Measurements from ENCODE around the gene CDC27. TPM values are rescaled to one million over a fixed set of nuclear protein-coding genes. Genes with fewer than 3 reads are reported as not detected.
A peak's percentile ranks its signal among the peaks of the same experiment; 100 is the strongest.

The CDC27 gene
- total RNA-seq, 1 donor from 2014 or later: 72.1 TPM

DNA sequence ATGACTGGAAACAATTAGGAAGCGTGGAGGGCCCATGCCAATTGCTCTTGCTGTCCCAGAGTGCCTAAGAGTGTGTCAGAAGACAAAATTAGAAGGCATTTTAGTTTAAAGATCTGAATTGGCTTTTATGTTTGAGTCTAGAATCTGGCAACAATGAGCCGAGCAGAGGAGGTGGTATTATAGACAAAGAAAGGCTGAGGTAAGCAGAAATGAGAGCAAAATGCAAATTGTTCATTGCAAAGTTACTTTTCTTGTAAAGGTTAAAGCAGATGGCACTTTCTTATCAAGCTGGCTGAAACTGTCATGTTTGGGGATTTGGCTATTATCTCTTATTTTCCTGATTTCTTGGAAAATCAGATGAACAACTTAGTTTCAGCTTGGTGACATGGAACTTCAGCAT, 23.4 kb upstream of the CDC27 start:
- H3K4me1 ChIP-seq: no peaks in the 10 kb centered on the region
- H3K9me3 ChIP-seq: no peaks in the 10 kb centered on the region
- intact Hi-C loops (cut with DNase I): no loop called here
- H3K27ac ChIP-seq: no peak overlapping the region
- H3K27me3 ChIP-seq: no peaks in the 10 kb centered on the region
- TF ChIP-seq, protein P1, sequence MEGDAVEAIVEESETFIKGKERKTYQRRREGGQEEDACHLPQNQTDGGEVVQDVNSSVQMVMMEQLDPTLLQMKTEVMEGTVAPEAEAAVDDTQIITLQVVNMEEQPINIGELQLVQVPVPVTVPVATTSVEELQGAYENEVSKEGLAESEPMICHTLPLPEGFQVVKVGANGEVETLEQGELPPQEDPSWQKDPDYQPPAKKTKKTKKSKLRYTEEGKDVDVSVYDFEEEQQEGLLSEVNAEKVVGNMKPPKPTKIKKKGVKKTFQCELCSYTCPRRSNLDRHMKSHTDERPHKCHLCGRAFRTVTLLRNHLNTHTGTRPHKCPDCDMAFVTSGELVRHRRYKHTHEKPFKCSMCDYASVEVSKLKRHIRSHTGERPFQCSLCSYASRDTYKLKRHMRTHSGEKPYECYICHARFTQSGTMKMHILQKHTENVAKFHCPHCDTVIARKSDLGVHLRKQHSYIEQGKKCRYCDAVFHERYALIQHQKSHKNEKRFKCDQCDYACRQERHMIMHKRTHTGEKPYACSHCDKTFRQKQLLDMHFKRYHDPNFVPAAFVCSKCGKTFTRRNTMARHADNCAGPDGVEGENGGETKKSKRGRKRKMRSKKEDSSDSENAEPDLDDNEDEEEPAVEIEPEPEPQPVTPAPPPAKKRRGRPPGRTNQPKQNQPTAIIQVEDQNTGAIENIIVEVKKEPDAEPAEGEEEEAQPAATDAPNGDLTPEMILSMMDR (IDR thresholded peaks at IDR 0.05): no peak
- DNase-seq (no peak), ATAC-seq (no peak)
- no peak overlapping the region for H3K4me3 ChIP-seq
- H3K36me3 ChIP-seq: no peaks in the 10 kb centered on the region

DNA sequence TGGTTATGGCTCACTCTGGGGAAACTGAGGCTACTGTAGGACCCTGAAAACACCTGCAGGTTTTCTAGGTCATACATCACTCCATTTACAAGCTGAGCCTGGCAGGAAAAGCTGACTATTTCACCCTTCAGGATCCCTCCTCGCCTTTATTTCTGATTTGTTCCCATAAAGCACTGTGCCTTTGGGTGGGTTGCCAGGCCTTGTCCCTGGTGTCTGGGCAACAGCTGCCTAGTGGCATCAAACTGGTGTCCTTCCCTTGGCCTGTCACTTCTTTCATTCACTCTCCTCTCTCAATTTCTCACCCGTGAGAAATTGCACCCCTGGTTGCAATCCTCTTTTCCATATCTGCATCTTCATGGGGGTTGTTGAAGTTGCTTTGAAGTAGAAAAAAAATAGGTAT, 21.7 kb upstream of the CDC27 start:
- peaks cover 4% of the 10 kb centered on the region for H3K4me1 ChIP-seq
- H3K27ac ChIP-seq: no peak overlapping the region
- H3K4me3 ChIP-seq: no peak overlapping the region
- TF ChIP-seq, protein P1 (IDR thresholded peaks at IDR 0.05): no peak
- H3K27me3 ChIP-seq: no peaks in the 10 kb centered on the region
- DNase-seq (no peak), ATAC-seq (no peak)
- intact Hi-C loops (cut with DNase I): no loop called here
- no peaks in the 10 kb centered on the region for H3K9me3 ChIP-seq
- H3K36me3 ChIP-seq: no peaks in the 10 kb centered on the region

DNA sequence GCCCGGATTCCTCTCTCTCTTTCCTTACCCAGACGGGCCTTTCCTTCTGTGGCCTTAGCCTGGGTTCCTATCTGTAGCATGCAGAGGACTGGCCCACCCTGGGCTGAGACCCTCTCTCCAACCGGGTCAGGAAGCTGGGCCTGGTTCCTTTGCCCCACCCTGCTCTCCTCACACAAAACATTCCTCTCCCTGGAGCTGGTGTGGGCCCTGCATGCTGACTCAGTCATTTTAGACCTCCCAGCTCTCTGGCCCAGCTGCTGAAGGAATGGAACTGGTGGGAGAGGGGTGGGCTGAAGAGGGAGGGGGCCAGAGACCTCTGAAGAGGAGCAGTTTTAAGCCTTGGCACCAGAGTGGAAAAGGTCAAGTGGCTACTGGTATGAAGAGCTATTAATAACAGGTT, 21.0 kb upstream of the CDC27 start:
- Histone ChIP-seq H3K9me3 (no peaks in the 10 kb centered on the region), H3K27ac (no peak overlapping the region), H3K4me3 (no peak overlapping the region), H3K4me1 (peaks cover 11% of the 10 kb centered on the region), H3K27me3 (no peaks in the 10 kb centered on the region), H3K36me3 (no peaks in the 10 kb centered on the region)
- intact Hi-C loops (cut with DNase I): no loop called here
- no peak for ATAC-seq
- no peak for DNase-seq
- TF ChIP-seq, protein P1 (IDR thresholded peaks at IDR 0.05): no peak

DNA sequence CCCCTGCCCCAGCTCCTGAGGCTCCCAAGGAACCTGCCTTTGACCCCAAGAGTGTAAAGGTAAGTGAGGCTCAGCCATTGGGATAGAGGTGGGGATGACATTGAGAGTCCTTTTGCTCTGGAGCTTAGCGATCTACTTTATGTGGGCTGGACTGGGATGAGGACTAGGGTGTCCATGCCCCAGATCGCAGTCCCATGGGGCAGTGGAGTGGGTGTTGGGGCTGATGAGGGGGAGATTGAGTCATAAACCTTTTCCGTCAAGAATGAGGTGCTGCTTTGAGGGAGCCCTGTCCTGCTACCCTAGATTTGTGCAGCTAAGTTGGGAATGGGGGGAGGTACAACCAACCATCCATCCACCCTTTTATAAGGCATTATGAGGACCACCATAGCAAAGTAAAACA, 20.4 kb upstream of the CDC27 start:
- intact Hi-C loops (cut with DNase I): no loop called here
- H3K36me3 ChIP-seq: no peaks in the 10 kb centered on the region
- no peak for ATAC-seq
- H3K4me3 ChIP-seq: no peak overlapping the region
- H3K27me3 ChIP-seq: no peaks in the 10 kb centered on the region
- TF ChIP-seq, protein P1 (IDR thresholded peaks at IDR 0.05): no peak
- no peak for DNase-seq
- peaks cover 17% of the 10 kb centered on the region for H3K4me1 ChIP-seq
- H3K9me3 ChIP-seq: no peaks in the 10 kb centered on the region
- no peak overlapping the region for H3K27ac ChIP-seq

DNA sequence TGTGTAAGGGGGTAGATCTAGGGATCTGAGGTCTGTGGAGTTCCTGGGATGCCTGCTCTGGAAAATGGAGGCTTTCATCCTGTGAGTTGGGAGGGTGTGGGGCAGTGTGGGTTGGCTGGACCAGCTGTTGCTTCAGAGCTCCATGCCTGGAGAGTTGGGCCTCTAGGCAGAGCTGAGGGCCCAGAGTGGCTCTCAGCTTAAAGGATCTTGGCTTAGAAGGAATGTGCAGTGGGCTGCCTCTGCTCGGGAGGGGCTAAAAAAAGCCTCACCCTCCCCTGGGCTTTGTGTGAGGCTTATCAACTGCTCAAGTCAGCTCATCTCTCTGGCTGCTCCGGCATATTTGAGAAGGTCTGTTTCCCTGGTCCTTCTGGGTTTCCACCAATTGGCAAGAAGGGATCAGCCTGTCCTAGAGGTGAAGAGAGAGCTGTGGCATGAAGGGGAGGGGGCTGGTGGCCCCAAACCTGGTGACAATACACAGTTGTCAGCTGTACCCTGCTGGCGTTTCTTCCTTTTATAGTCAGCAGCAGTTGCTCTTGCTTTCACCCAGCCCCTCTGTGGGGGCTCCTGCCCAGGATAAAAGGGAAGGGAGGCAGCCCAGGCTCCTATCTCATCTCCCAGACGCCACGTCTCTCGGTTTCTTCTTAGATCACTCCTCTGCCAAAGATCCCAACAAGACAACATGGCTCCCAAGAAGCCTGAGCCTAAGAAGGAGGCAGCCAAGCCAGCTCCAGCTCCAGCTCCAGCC, 19.8 kb upstream of the CDC27 start, which contains the start of gene MYL4:
MYL4 (plus strand) TSS at position 605 of the 745 bp plus-strand sequence; CDS start at position 680, 75 bp downstream.
- Histone ChIP-seq H3K27ac (no peak within 1 kb of the TSS), H3K27me3 (no peaks in the 10 kb centered on the region), H3K4me1 (peaks cover 23% of the 10 kb centered on the region), H3K9me3 (no peaks in the 10 kb centered on the region), H3K4me3 (no peak within 1 kb of the TSS), H3K36me3 (no peaks in the 10 kb centered on the region)
- TF ChIP-seq, protein P1 (IDR thresholded peaks at IDR 0.05): no peak
- peak; percentile 2 for ATAC-seq
- intact Hi-C loops (cut with DNase I): no loop called here
- DNase-seq: no peak

Data from upper lobe of right lung (tissue), 1 donor.